CD4-positive, alpha-beta T cell treated with Interleukin-12 subunit alpha and Interleukin-12 subunit beta, for 1 hour (primary cell): ENCODE data around the gene NBEA.

Experiments used
- DNase-seq: peaks from one replicate; pipeline ENCODE4 v3.0.0-alpha.2; 2020

Gene NBEA

DNA sequence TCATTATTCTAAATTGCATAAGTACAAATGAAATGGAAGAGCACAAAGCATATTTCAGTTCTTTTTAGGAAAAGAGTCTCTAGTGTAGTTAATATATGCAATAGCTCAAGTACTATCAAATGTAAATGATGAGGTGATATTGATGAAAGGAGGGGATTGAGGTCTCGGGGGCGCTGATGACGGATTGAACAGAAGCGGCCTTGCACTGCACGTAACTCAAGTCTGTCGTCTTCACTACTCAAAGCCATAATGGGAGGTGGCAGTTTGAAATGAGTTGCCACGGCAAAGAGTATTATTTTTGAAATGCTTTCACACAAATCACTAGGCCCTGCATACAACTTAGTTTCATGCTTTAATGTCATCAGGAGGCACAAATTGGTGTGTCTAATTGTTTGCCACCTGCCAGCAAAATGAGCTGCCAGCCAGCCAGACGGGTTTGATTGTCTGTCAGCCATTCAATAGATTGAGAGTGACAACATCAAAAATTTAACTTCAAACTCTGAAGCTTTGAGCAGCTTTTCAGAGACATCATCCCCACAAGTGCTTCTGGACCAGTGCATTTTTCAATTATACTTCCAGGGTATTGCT lies 256.6 kb downstream of the NBEA start:
- DNase-seq, result no peak

DNA sequence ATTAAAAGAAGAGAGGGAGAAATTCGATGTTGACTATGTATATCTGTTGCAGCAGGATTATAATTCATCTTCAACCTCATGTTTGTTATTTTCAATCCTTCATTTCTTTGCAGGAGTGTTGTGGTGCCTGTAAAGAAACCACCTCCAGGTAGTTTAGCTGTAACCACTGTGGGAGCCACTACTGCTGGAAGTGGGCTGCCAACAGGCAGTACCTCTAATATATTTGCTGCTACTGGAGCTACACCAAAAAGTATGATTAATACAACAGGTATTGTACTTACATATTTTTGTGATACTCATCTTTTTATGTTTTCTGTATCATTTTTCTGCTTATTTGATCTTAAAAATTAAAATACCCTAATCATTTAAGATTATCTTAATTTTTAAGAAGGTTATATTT lies 266.5 kb downstream of the NBEA start:
- DNase-seq, result no peak

DNA sequence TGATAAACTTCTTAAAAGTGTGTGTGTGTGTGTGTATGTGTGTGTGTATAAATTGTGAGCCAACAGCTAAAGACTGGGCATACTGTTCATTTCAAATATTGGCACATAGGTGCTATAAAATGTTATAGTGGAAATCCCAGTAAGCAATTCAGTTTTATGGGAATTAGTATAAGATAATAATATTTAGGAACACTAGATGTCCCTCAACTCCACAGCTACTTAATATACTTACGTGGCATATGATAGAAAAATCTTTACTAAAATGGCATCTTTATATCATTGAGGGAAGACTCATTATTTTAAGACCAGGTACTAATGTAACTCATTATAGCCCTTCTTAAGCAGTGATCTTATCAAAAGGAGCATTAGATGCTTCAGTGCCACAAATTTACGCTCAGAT lies 268.2 kb downstream of the NBEA start:
- DNase-seq, result no peak

DNA sequence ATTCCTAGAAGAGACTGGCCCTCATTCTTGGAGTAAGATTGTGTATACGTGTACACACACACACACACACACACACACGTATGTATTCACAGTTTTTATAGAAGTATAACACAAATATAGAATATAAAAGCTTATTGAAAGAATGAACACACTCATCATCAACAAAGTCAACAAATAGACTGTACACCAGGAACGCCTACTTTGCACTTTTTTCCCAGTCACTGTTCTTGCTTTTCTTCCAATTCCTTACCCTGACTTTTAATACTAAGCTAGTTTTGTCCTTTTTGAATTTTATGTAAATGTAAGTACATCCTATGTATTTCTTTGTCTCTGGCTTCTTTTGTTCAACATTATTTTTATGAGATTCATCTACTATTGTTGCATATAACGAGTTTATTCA lies 269.9 kb downstream of the NBEA start:
- no peak for DNase-seq

DNA sequence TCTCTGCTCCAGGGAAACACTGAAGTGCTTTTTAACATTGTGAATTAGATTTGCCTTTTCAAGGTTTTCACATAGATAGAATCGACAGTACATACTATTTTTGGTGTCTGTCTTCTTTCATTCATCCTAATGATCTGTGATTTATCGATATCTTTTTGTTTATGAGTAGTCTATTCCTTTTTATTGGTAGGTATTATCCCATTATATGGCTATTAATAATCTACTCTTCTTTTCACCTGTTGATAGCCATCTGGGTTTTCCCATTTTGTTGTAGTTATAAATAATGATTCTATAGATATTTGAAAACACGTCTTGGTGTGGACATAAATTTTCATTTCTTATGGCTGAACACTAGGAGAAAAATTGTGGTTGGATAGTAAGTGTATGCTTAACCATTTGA lies 271.8 kb downstream of the NBEA start:
- DNase-seq, result no peak

DNA sequence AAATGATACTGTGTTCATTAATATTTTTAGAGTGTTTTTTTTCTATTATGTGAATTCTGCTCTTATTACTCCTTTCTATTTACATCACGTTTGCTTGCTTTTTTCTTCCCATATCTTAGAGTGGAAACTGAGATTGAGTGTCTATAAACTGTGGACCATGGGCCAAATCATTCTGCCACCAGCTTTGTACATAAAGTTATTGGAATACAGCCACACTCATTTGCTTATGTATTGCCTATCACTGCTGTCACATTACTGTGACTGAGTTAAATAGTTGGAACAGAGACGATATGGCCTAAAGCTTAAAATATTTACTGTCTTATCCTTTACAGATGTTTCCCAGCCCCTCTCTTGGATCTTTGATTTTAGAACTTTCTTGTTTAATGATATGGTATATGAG lies 274.1 kb downstream of the NBEA start:
- DNase-seq, result no peak

DNA sequence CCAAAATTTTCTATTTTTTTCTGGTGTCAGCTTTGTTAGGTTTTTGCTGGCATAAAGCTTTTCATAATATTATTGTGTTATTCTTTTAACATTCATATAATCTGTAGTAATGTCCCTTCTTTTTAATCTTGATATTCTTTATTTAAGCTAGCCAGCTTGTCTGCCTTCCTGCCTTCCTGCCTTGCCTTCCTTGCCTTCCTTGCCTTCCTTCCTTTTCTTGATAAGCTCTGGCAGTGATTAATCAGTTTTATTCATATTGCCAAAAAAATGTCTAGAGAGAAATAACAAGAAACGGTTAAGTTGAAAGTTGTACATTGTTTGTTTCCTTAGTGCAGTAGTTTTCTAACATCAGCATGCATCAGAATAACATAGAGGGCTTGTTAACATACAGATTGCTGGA lies 277.0 kb downstream of the NBEA start:
- DNase-seq, result no peak

DNA sequence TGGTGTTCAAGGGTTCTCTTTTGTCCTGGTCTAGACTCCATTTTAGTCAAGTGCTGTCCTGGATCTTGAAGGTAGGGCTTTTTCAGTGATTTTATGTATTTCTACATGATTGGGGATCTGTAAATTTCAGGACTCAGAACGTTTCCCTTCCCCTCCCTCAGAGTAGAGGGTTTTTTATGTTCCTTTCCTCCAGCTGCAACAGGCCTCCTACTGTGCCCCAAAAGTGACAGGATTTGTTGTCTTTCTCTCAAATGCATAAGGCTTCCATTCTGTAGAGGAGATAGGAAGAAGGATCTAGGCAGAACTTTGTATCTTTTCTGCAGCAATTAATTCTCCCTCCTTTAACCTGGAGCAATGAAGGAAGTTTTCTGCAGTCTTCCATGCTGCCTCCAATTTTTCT lies 283.1 kb downstream of the NBEA start:
- DNase-seq, result no peak

DNA sequence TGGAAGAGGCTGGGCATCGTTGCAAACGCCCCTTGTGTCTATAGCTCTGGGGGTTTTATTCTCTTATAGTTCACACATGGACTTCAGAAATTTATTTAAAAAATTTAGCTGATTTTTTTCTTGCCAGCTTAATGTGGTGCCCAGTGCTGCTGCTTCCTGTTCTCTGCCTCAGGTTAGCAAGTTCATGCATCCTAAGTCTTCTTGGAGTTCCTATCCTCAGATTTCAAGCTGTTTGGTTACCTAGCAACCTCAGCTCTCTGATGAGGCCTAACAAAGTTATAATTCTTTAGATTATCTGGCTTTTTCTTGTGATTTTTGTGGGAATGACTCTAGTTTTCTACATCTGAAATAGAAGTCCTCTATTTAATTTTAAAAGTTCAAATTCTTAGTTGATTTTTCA lies 283.5 kb downstream of the NBEA start:
- no peak for DNase-seq

DNA sequence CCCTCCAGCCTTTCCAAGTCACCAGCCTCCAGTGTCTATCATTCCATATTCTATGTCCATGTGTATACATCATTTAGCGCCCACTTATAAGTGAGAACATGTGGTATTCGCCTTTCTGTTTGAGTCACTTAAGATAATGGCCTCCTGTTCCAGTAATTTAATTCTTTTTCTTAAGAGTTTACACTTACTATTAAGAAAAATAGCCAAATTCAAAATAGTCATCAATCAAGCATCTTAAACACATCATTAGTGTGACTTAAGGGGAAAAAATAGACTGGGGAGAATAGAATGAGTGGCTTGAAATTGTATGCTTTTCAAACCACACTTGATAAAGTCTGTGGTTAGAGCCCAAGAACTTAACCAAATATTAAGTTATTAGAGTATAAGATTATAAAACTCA lies 286.5 kb downstream of the NBEA start:
- no peak for DNase-seq

DNA sequence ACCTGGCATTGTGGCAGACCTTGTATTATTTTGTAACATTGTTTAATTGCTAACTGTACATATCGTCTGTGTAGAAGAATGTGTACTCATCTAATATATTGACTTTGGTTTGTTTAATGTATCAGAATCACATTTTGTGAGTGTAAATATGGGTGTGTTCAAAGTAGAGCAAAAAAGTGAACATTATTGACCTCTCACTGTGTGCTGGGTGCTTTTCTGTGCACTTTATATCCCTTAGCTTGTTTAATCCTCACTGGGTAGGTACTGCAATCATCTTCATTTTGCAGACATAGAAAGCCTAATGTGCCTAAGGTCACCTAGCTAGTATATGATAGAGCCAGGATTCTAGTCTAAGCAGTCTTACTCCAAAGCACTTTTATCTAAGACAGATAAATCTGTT lies 289.4 kb downstream of the NBEA start:
- DNase-seq, result no peak

DNA sequence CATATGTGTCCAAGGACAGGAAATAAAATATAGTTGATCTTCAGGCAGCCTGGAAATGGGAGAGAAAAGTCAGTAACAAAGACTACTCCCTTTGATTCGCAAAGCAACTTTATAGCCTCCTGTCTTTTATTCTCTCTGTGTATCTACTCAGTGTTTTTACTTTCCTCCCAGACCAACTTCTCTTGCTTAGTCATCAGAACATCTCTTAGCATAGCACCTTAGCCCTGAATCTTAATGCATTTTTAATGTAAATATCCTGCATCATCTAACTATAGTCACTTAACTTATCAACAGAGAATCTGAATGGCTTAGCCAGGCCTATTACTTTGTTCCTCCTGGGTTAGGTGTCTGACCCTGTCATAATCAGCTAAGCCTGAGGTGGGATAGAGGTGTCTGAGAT lies 296.2 kb downstream of the NBEA start:
- no peak for DNase-seq

DNA sequence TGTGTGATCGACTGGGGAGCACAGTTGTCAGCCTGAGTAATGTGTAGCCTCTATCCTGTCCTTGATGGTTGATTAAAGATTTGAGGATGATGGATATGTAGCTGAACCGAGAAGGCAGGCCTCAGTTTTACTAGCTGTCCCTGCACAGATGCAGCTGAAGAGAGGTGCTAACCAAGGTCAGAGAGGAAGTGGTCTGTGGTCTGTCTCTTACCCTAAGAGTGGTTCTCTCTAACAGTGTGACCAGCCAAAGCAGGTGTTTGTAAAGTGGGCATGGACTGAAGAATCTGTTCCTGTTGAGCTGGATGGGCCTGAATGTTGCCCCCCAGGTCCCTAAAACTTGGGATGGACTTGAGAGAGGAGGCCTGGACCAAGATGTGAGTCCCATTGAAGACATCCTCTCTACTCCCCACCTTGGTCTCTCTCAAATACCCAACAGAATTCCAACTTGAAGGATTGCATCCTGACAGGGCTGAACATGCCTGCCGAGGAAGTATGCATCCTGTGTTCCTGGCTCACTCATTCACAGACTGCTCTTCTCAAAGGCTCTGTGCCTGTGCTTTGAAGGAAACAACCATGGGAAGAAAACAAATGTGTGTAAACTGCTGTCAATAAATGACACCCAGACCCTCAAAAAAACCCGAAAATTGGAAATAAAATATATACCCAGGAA lies 310.6 kb downstream of the NBEA start:
- no peak for DNase-seq

DNA sequence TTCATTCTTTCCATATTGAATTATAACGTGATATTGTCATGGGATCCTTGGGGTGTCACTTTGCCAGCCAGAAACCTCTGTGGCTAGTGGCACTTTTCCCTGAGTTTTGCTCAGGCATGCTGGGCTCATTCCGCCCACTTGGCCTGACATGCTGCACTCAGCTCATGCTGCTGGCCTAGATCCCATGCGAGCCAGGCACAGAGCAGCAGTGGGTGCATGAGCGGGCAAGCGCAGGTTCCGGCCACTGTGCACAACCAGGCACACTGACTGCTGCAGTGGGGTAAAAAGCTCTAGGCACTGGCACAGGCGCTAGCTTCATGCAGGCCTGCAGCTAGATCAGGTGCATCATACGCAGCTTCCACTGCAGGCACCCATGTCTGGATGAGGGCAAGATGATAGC lies 313.2 kb downstream of the NBEA start:
- no peak for DNase-seq

DNA sequence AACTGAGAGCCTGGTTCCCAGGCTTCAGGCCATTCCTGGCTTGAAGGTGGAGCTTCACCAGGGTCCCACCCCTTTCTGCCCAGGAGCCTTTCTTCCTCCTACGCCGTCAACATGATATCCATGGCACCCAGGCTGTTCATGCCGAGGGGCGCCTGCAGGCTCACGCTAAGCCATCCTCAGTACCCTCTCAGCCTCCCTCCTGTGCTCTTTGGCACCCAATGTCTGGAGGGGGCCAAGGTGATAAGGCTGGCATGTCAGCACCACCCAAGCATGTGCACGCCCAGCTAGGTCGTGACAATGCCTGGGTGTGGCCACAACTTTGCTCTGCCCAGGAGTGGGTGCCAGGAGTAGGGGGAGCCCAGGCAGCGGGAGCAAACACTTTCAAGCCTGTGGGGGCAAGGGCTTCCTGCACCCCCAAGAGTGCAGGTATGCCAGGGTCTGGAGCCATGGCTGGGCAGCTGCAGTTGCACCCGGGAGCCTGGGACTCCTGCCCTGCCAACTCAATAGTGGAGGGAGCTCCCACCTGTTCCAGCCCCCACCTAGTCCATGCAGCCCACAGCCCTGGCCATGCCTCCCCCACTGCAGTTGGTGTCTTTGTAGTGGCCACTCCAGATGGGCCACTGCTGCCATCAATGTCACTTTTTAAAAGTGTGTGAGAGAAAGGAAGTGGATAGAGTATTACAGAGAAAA lies 314.5 kb downstream of the NBEA start:
- DNase-seq, result no peak

DNA sequence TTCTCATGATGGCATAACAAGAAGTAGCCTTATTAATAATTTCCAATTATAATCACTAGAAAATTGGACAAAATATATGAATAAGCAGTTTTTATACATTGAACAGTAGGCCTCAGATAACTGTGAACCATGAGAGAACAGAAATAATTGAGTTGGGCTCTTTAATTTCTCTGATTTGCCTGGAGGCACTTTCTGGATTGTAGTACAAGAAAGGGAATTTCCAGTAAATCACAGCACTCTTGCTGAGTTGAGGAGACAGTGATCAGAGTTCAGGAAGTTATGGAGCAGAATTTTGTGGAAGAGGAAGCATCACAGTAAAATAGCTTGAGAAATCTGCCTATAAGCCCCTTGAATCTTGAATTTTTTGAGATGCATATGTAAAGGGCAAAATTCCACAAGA lies 318.2 kb downstream of the NBEA start:
- DNase-seq, result no peak

DNA sequence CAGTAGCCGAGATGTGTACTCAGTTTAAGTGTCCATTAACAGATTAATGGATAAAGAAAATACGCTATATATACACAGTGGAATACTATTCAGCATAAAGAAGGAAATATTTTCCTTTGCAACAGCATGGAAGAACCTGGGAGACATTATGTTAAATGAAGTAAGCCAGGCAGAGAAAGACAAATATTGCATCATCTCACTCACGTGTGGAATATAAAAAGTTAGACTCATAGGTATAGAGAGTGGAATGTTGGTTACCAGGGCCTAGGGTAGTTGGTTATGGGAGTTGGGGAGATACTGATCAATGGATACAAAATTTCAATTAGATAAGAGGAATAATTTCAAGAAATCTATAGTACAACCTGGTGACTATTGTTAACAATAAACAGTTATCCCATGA lies 324.3 kb downstream of the NBEA start:
- no peak for DNase-seq

DNA sequence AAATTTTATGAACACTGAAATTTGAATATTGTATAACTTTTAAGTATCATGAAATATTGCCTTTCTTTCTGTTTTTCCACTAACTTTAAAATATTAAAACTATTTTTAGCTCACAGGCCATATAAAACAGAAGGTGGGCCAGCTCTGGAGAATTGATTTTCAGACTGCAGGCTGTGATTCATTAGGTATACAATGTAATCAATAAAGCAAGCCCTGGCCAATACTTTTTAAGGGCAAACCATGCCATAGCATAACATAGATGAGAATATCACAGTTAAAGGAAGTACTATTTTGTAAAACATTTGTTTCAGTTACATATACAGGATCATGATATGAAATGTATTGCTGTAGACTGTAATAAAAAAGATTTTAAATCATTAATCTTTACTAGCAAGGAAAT lies 336.8 kb downstream of the NBEA start:
- no peak for DNase-seq

DNA sequence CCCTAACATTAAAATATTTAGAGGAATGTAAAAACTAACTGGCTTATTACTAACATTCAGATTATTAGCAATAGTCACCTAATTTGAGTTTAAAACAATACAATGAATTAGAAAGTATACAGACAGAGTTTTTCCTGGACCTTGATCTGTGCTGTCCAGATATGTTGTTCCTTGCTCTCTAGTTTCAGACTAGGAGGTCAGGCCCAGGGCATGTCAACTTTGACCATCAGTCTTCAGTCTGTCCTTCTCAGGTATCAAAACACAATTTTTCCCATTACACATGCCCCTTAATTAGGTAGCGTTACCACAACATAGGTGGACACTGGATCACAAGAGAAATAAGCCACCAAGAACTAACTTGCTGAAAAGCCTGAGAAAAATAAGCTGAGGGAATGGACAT lies 337.4 kb downstream of the NBEA start:
- DNase-seq, result no peak

DNA sequence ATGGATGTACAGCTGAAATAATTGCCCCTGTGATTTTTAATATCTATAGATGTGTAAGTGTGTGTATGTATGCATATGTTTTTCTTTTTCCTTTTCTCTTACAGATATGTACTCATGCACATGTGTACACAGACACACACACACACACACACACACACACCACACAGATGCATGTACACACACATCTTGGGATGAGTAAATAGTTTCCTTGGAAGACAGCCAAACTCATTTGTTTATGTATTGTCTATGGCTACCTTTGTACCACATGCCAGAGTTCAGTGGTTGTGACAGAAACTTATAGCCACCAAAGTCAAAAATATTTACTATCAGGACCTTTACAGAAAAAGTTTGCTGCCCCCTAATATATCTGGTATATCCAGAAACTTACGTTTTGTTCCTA lies 341.8 kb downstream of the NBEA start:
- DNase-seq, result no peak

DNA sequence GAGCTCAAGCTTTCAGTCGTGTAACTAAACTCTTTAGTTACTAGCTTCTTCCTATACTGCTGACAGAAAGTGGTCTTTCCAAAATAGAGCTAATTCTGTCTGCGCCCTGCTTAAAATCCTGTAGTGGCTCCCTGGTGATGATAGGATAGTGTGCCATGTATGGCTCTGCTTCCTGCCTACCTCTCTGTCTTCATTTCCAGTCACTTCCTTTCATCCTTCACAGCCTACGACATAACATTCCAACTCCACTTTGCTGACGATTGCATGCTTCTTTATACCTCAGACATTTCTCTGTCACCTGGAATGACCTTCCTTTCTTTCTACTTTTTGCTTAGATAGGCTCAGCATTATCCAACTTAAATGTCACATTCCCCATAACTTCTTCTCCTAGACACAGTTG lies 343.6 kb downstream of the NBEA start:
- no peak for DNase-seq

DNA sequence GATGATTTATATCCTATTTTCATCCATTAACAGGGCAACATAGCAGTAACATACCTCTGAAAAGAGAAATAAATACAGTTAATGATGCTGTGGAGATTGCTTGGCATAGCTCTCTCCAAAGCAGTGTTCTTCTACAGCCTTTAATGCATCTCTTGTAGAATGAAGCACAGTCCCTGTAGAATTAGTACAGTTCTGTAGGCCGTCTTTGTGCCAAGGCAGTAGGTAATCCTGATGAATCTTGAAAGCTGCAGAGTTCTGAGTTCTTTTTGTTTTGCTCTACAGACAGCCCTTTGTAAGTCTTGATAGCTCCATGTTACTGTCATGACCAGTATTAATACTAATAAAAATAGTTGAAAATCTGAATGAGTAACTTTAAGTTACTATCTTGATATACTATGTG lies 350.3 kb downstream of the NBEA start:
- no peak for DNase-seq

DNA sequence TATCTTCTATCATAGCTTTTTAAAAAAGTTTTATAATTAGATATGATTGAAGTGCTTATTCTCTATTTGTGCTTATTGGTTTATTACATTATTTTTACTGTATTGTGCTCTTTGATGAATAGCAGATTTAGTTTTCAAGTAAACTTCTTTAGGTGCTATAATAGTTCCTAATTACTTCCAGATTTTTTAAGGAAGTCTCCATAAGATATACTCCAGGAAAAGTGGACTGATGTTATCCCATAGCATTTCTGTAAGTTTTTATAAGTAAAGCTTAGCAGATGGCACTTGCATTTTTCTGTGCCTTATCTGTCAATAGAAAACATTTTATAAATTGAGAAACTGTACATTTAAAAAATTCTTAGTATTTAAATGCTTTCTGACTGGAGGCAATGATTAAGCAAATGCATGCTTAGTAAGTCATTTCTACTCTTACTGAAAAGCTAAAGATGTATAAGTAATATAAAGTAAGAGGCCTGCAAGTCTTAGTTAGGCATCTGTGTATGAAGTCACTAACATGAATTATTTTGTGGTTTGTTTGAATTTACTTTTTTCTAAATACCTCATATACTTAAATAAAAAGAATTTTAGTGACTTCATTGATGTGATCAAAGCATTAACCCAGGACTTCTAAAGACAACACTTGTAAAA lies 351.6 kb downstream of the NBEA start:
- DNase-seq, result no peak

DNA sequence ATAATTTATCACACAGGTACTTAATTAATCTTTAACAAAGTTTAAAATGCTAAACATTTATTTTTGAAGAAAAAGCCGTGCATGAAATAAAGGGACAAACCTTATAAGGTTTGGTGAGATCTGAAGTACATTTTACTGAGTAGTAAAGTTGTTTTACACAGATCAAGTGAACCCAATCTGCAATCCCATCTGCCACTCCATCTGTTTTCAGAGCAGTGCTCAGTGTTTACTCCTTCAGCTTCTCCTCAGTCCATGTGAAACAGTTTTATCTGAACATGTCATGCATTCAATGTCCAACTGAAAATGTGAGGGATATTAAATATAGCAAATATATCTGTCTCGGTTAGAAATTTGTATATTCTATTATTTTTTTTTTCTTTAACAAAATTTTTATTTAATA lies 367.6 kb downstream of the NBEA start:
- DNase-seq, result no peak
